Astrocyte (in vitro differentiated cells and primary cell): ENCODE results near the gene NSUN6. TPM values are rescaled to one million over a fixed set of nuclear protein-coding genes. Genes with fewer than 3 reads are reported as not detected.

ENCODE experiments used
- DNase-seq: peaks from one replicate; pipeline ENCODE4 v3.0.0-alpha.2; 2010; ENCODE audit warnings: low read depth
- FAIRE-seq: peaks from 2 replicates; lab custom pipeline; 2011; peaks lifted over from hg19 to GRCh38; lab: Jason Lieb, UNC
- H2AFZ ChIP-seq: 2 replicates; pipeline ENCODE4 v1.6.0; 2012; ENCODE audit warnings: low read depth, low read length, inconsistent platforms
- H3K27ac ChIP-seq: 2 replicates; pipeline ENCODE4 v1.5.1; 2011; ENCODE audit warnings: low read depth, low read length, inconsistent platforms
- H3K27me3 ChIP-seq: 2 replicates; pipeline ENCODE4 v1.6.0; 2011; ENCODE audit warnings: low read length, inconsistent platforms; ENCODE audit not compliant: insufficient read depth
- H3K36me3 ChIP-seq: 2 replicates; pipeline ENCODE4 v1.5.1; 2011; ENCODE audit warnings: low read length, inconsistent platforms; ENCODE audit not compliant: insufficient read depth
- H3K4me1 ChIP-seq: 2 replicates; pipeline ENCODE4 v1.5.1; 2011; ENCODE audit warnings: low read length, inconsistent platforms; ENCODE audit not compliant: insufficient read depth
- H3K4me2 ChIP-seq: 2 replicates; pipeline ENCODE4 v1.6.0; 2012; ENCODE audit warnings: low read length, inconsistent platforms
- H3K4me3 ChIP-seq: 2 replicates; pipeline ENCODE4 v1.5.1; 2011; ENCODE audit warnings: low read depth, mild to moderate bottlenecking, low read length, inconsistent platforms; ENCODE audit not compliant: insufficient read depth
- H3K79me2 ChIP-seq: 2 replicates; pipeline ENCODE4 v1.6.0; 2012; ENCODE audit warnings: mild to moderate bottlenecking, low read length, inconsistent platforms; ENCODE audit not compliant: insufficient read depth
- H3K9ac ChIP-seq: 2 replicates; pipeline ENCODE4 v1.6.0; 2012; ENCODE audit warnings: mild to moderate bottlenecking, low read length, inconsistent platforms
- H3K9me3 ChIP-seq: 2 replicates; pipeline ENCODE4 v1.5.1; 2012; ENCODE audit warnings: low read depth, mild to moderate bottlenecking, low read length, inconsistent platforms; ENCODE audit not compliant: insufficient read depth
- H4K20me1 ChIP-seq: 2 replicates; pipeline ENCODE4 v1.6.0; 2012; ENCODE audit warnings: low read length, inconsistent platforms; ENCODE audit not compliant: insufficient read depth
- H3K27ac Mint-ChIP-seq: one replicate; pipeline ENCODE4 v1.8.0; 2021; ENCODE audit warnings: mild to moderate bottlenecking, mixed read lengths; ENCODE audit not compliant: unreplicated experiment
- H3K27me3 Mint-ChIP-seq: one replicate; pipeline ENCODE4 v1.8.0; 2021; ENCODE audit warnings: low read depth, mixed read lengths; ENCODE audit not compliant: unreplicated experiment
- H3K36me3 Mint-ChIP-seq: one replicate; pipeline ENCODE4 v1.8.0; 2021; ENCODE audit warnings: low read depth, mixed read lengths; ENCODE audit not compliant: unreplicated experiment
- H3K4me1 Mint-ChIP-seq: one replicate; pipeline ENCODE4 v1.8.0; 2021; ENCODE audit warnings: low read depth, mixed read lengths; ENCODE audit not compliant: unreplicated experiment
- H3K4me3 Mint-ChIP-seq: one replicate; pipeline ENCODE4 v1.8.0; 2021; ENCODE audit warnings: mild to moderate bottlenecking, moderate library complexity, mixed read lengths; ENCODE audit not compliant: unreplicated experiment
- H3K9me3 Mint-ChIP-seq: one replicate; pipeline ENCODE4 v1.8.0; 2021; ENCODE audit warnings: mild to moderate bottlenecking, mixed read lengths; ENCODE audit not compliant: unreplicated experiment
- CTCF ChIP-seq: IDR thresholded peaks from 2 replicates; pipeline ENCODE4 v1.5.1; 2011; ENCODE audit warnings: low read depth, mild to moderate bottlenecking, inconsistent platforms, low read length, moderate library complexity; ENCODE audit not compliant: insufficient read depth
- EZH2 ChIP-seq: IDR thresholded peaks from 2 replicates; pipeline ENCODE4 v1.6.1; 2012; ENCODE audit warnings: mild to moderate bottlenecking, low read length, inconsistent platforms; ENCODE audit not compliant: insufficient read depth
- total RNA-seq: library from RNA; stranded (reverse); gene quantifications from 2 replicates; pipeline ENCODE4 v1.2.1, GENCODE V29; 2021

The NSUN6 gene
- total RNA-seq, 1 donor from 2014 or later = 7.3 TPM

- no peaks in the 10 kb centered on the region for H3K27me3 ChIP-seq
- no peak overlapping the region for H3K4me2 ChIP-seq
- H3K36me3 ChIP-seq = no peaks in the 10 kb centered on the region
- H2AFZ ChIP-seq = no peak overlapping the region
- H3K27ac ChIP-seq = no peak overlapping the region
- Mint-ChIP-seq H3K27ac (no peak overlapping the region), H3K4me3 (no peak overlapping the region), H3K4me1 (no peaks in the 10 kb centered on the region), H3K36me3 (no peaks in the 10 kb centered on the region), H3K9me3 (no peaks in the 10 kb centered on the region), H3K27me3 (no peaks in the 10 kb centered on the region)
- DNase-seq (no peak), FAIRE-seq (no peak)
- no peaks in the 10 kb centered on the region for H3K79me2 ChIP-seq
- H3K9me3 ChIP-seq = peaks cover 11% of the 10 kb centered on the region
- H3K4me1 ChIP-seq = no peaks in the 10 kb centered on the region
- no peak overlapping the region for H3K4me3 ChIP-seq
- TF ChIP-seq CTCF (no peak), EZH2 (no peak)
- no peaks in the 10 kb centered on the region for H4K20me1 ChIP-seq
- H3K9ac ChIP-seq = no peak overlapping the region
Measured at GRCh38 chr10:18563003-18563726, 88.2 kb downstream of the NSUN6 start.

- Histone ChIP-seq H3K9me3 (peaks cover 14% of the 10 kb centered on the region), H3K79me2 (no peaks in the 10 kb centered on the region), H3K9ac (no peak overlapping the region), H3K4me2 (no peak overlapping the region), H3K4me1 (no peaks in the 10 kb centered on the region), H3K4me3 (no peak overlapping the region), H2AFZ (no peak overlapping the region), H3K27me3 (no peaks in the 10 kb centered on the region), H4K20me1 (no peaks in the 10 kb centered on the region), H3K27ac (no peak overlapping the region), H3K36me3 (no peaks in the 10 kb centered on the region)
- DNase-seq (no peak), FAIRE-seq (no peak)
- H3K27me3 Mint-ChIP-seq = no peaks in the 10 kb centered on the region
- no peak overlapping the region for H3K27ac Mint-ChIP-seq
- no peaks in the 10 kb centered on the region for H3K36me3 Mint-ChIP-seq
- H3K4me3 Mint-ChIP-seq = no peak overlapping the region
- H3K9me3 Mint-ChIP-seq = no peaks in the 10 kb centered on the region
- TF ChIP-seq EZH2 = no peak
- no peak for TF ChIP-seq CTCF
- no peaks in the 10 kb centered on the region for H3K4me1 Mint-ChIP-seq
Measured at GRCh38 chr10:18561861-18562551, 89.4 kb downstream of the NSUN6 start.

- Histone ChIP-seq H3K79me2 (no peaks in the 10 kb centered on the region), H3K27me3 (no peaks in the 10 kb centered on the region), H4K20me1 (no peaks in the 10 kb centered on the region), H3K4me1 (no peaks in the 10 kb centered on the region), H3K27ac (no peak overlapping the region), H3K9me3 (peaks cover 17% of the 10 kb centered on the region), H3K9ac (no peak overlapping the region), H3K4me2 (no peak overlapping the region), H3K4me3 (no peak overlapping the region), H2AFZ (no peak overlapping the region), H3K36me3 (no peaks in the 10 kb centered on the region)
- no peak for TF ChIP-seq EZH2
- DNase-seq = no peak
- Mint-ChIP-seq H3K9me3 (no peaks in the 10 kb centered on the region), H3K27ac (no peak overlapping the region), H3K36me3 (no peaks in the 10 kb centered on the region), H3K4me3 (no peak overlapping the region), H3K4me1 (no peaks in the 10 kb centered on the region), H3K27me3 (no peaks in the 10 kb centered on the region)
- no peak for FAIRE-seq
Measured at GRCh38 chr10:18557960-18558359, 93.4 kb downstream of the NSUN6 start.
